Medulla oblongata (tissue), 1 donor: ENCODE measurements around the gene PRF1.
"Not testable (repeated sequence)": the region's sequence is repeated elsewhere in the genome, so short reads cannot be mapped to it uniquely, and the experiment has no call there.

Source experiments
- DNase-seq: peaks from one replicate; pipeline ENCODE4 v3.0.0-alpha.2; 2015; ENCODE audit errors: extremely low spot score

Gene PRF1

DNA sequence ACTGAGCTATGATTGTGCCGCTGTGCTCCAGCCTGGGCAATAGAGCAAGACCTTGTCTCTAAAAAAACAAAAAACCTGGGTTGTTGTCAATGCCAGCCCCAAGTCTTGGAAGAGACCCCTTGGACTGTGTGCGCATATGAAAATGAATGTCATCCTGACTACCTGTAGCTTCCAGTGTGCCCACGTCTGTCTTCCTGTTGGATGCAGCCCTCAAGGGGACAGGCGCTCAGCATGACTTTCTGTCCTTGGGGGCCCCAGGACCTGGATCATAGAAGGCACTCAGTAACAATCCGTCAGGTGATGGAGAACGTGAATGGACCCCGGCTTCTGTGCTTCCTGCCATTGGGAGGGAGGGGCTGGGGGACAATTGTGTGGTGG lies 9.0 kb downstream of the PRF1 start:
- no peak for DNase-seq

DNA sequence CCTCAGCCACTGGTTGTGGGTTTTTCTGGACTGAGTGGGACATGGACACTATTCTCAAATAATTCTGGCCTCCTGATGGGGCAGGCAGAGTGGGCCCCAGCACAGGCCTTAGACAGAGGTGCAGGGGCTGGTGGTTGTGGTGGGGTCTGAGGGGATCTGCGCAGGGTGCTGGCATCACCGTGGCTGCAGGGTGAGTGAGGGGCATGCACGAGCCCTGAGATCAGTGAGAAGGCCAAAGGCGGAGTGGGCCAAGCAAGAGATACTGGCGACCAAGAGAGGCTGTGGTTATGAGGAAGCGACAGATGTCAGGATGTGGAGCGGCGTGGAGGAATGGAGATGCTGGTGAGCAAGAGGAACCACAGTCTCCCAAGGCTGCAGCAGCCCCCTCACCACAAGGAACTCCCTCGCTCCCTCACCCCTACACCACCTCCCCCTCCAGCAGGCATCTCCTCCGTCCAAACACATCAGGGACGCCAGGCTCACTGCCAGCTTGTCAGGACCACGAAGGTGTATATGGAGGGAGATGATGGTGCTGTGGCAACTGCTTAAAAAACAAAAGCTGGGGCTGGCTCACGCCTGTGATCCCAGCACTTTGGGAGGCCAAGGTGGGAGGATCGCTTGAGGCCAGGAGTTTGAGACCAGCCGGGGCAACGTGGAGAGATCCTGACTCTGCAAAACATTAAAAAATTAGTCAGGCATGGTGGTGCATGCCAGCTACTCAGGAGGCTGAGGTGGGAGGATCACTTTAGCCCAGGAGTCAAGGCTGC lies 9.6 kb downstream of the PRF1 start:
- no peak for DNase-seq

DNA sequence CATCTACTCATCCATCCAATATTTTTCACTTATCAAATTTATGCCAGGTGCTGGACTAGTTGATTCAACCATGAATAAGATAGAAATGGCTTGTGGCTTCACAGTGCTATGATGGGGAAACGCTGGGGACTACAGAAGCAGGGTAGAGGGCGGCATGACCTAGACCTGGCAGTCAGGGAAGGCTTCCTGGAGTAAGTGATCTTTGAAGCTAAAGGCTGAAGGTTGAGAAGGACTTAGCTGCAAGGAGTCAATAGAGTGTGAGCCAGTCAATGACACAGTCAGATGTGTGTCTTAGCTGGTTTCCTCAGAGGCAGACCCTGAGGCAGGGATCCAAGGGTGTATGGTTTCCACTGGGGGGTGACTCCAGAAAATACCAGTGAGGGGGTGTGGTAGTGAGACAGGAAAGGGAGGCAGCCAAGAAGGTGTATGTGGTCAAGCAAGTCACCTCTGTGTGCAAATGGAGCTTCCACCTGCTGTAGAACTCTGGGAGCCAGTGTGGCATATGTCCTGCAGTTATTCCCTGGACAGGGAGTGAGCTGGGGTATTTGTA lies 10.3 kb downstream of the PRF1 start:
- DNase-seq, result no peak

GRCh38 chr10:70590655-70591416 lies 11.7 kb downstream of the PRF1 start:
- no peak for DNase-seq

GRCh38 chr10:70589762-70590654 lies 12.5 kb downstream of the PRF1 start:
- peak; percentile 26 for DNase-seq

GRCh38 chr10:70588859-70589570 lies 13.5 kb downstream of the PRF1 start:
- no peak for DNase-seq

GRCh38 chr10:70588255-70588654 lies 14.3 kb downstream of the PRF1 start:
- DNase-seq, result no peak

DNA sequence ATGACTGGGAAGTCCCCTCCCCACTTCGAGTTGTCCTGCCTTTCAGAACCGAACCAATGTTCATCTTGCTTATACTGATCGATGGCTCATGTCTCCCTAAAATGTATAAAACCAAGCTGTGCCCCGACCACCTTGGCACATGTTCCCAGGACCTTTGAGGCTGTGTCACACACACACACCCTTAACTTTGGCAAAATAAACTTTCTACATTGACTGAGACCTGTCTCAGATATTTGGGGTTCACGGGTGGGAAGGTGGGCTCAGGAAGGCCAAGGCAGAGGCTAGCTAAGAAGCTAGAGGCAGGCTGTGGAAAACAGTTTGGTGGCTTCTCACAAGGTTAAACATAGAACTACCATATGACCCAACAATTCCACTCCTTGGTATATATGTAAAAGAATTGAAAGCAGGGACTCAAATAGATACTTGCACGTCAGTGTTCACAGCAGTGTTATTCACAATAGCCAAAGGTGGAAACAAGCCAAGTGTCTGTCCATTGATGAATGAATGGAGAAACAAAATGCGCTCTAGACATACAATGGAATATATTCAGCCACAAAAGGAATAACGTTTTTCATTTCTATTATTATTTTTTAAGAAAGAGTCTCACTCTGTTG lies 15.4 kb downstream of the PRF1 start:
- peak; percentile 84 for DNase-seq

GRCh38 chr10:70586348-70586930 lies 16.1 kb downstream of the PRF1 start:
- no peak for DNase-seq

DNA sequence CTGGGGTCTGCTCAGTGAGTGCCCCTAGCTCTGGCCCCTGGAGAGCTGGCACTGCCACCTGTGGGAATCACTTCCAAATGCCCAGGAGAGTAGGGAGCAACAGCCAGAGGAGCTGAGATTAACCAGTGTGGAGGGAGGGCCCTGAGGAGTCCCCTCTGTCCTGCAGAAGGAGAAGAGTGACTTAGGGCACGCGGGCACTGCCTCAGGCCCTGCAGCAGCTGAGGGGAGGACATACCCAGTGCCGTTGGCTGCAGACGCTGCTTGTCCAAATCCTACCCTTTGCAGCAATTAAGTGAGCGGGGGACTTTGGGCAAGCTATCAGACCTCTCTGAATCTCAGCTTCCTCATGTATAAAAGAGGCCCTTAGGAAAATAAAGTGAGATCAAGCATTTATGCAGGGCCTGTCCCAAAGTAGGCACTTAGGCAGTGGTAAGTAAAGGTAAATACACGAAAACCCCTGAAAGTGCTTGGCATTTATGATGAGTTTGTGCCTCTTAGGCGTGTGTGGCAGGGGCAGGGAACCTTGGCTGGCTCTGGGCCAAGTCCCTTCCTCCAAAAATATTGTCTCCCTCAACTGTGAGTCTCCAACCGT lies 16.9 kb downstream of the PRF1 start:
- no peak for DNase-seq

GRCh38 chr10:70584909-70585544 lies 17.5 kb downstream of the PRF1 start:
- no peak for DNase-seq

DNA sequence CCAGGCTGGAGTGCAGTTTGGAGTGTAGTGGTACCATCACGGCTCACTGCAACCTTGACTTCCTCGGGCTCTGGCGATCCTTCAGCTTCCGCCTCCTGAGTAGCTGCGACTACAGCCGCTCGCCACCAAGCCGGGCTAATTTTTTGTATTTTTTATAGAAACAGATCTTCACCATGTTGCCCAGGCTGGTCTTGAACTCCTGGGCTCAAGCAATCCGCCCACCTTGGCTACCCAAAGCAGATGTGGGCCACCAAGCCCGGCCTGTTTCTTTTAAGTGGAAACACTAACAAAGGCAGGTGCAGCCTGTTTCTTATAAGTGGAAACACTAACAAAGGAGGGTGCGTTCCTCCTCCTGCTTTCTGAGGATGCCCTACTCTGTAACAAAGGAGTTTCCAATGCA lies 18.2 kb downstream of the PRF1 start:
- DNase-seq, result no peak

- DNase-seq, result no peak
Measured at GRCh38 chr10:70583669-70584037, 18.9 kb downstream of the PRF1 start.

DNA sequence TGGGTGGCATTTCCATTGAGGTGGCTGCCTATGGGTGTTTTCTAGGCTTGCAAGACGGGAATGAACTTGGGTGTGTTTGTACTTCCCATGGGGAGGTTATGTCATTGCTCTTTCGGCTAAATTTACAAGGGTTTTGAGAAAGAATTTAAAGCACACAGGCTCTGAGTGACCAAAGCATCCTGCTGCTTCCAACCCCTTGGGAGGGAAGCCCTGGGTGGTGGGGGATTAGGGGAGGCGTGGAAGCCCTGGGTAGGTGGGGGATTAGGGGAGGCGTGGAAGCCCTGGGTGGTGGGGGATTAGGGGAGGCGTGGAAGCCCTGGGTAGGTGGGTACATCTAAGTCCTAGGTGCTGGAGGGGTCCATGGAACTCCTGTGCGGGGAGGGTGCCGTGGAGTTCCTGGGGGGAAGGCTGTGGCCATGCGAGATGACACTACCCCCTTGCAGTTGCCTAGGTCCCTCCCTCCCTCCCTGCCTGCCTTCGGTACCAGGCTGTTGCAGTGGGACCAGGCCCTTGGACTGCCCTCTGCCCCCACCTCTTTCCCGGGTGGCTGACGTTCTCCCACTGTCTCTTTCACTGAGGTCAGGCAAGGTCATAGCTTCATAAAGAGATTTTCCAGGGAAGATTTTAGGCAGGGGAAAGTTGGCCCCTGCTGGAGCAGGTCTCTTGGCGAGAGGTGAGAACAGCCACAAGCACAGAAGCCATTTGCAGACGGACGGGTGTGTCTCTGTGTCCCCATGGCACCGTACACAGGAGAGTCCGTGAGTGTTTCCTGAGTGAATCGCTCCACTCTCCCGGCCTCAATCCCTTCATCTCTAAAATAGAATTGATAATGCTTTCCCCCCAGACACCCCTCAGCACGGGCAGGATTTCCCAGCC lies 19.5 kb downstream of the PRF1 start:
- no peak for DNase-seq

- not testable (repeated sequence) for DNase-seq
Measured at GRCh38 chr10:70581176-70581575, 21.4 kb downstream of the PRF1 start.

DNA sequence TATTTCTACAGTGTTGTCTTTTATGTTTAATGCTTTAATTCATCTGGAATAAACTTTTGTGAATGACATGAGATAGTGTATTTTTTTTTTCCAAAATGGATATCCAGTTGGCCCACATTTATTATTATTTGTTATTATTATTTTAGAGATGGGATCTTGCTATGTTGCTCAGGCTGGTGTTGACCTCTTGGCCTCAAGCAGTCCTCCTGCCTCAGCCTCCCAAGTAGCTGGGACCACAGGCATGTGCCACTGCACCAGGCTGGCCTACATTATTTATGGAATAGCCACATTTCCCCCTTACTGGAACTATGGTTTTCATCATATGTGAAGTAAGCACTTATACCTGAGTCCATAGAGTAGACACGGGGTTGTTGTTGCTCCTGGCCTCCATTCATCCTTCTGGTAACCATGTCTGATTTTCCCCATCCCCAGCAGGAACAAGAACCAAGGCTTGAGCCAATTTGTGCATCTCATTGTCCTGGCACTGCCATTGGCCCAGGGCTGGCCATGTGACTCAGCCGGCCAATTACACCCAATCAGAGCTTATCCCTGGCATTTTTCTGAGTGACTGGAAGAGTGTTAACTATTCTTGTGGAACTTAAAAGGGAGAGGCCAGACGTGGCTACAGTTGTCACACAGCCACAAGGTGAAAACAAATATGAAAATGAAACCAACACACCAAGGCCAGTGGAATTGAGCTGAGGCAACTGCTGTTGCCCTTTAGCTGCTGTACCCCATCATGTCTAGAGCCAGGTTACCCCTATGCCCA lies 23.1 kb downstream of the PRF1 start:
- no peak for DNase-seq

- DNase-seq, result no peak
Measured at GRCh38 chr10:70578371-70578947, 24.1 kb downstream of the PRF1 start.
